Keratinocyte (primary cell): ENCODE results near the gene PDZRN4.

Experiments
- CTCF ChIP-seq, 3 experiments: IDR thresholded peaks in 1 of 3; conservative IDR thresholded peaks in 1 of 3; optimal IDR thresholded peaks in 1 of 3; 2 replicates in 2 of 3; 3 replicates in 1 of 3; pipeline versions ENCODE3 to v1.5.1; 2011; ENCODE audit warnings: low read length in 3 of 3, mild to moderate bottlenecking in 3 of 3, moderate library complexity in 2 of 3, control low read depth in 1 of 3, inconsistent platforms in 1 of 3; ENCODE audit not compliant: insufficient read depth in 2 of 3; ENCODE audit errors: extremely low read depth in 1 of 3
- EZH2 ChIP-seq: IDR thresholded peaks from one replicate; pipeline ENCODE4 v1.6.1; 2012; ENCODE audit warnings: inconsistent platforms, mild to moderate bottlenecking, low read length, moderate library complexity

GRCh38 chr12:41327096-41327895 lies 139.2 kb downstream of the PDZRN4 start:
- TF ChIP-seq CTCF (optimal IDR thresholded peaks at IDR 0.05 in 1 of 3, IDR thresholded peaks at IDR 0.05 in 1 of 3, conservative IDR thresholded peaks at IDR 0.05 in 1 of 3; ENCODE audit: extremely low read depth in 1 of 3, insufficient read depth in 2 of 3, low read length in 3 of 3), result no peak
- no peak for TF ChIP-seq EZH2
